Ovary (tissue), 9 donors: ENCODE results near the gene PRDM16. TPM values are rescaled to one million over a fixed set of nuclear protein-coding genes. Genes with fewer than 3 reads are reported as not detected.

ENCODE experiments used
- DNase-seq, 5 donors: peaks; one replicate each; pipeline ENCODE4 v3.0.0-alpha.2; 2019 to 2020
- H3K27ac ChIP-seq, 2 donors: fragments of 200-600 bp; one replicate each; pipeline versions ENCODE4 v1.5.1 to v1.8.0; 2019 to 2022
- H3K27me3 ChIP-seq: fragments of 200-600 bp; one replicate; pipeline ENCODE4 v1.8.0; 2022
- H3K36me3 ChIP-seq: fragments of 200-600 bp; sonication (generic); one replicate; pipeline ENCODE4 v1.5.1; 2019
- H3K4me1 ChIP-seq: one replicate; pipeline ENCODE4 v1.8.1; 2013; ENCODE audit warnings: mild to moderate bottlenecking, moderate library complexity; ENCODE audit not compliant: insufficient read depth
- H3K4me3 ChIP-seq: fragments of 200-600 bp; sonication (generic); one replicate; pipeline ENCODE4 v1.5.1; 2017
- H3K9me3 ChIP-seq, 2 donors: fragments of 200-600 bp in 1 of 2; sonication (generic) in 1 of 2; one replicate each; pipeline versions ENCODE4 v1.5.1 to v1.8.1; 2013 to 2019; ENCODE audit warnings: mild to moderate bottlenecking in 1 of 2, moderate library complexity in 1 of 2
- EP300 ChIP-seq: sonication (generic); formaldehyde crosslinking; IDR thresholded peaks from one replicate; pipeline ENCODE4 v1.6.1; 2017; ENCODE audit warnings: antibody characterized with exemption
- POLR2A ChIP-seq: fragments of 450-650 bp; IDR thresholded peaks from one replicate; pipeline ENCODE4 v1.6.1; 2017; ENCODE audit warnings: antibody characterized with exemption, mild to moderate bottlenecking, moderate library complexity
- WGBS, 3 donors: extraction: QIAGEN DNeasy Blood & Tissue Kit in 1 of 3; methylation state at CpG; one replicate each; pipeline versions ENCODE4 v1.1.5 to v1.1.7; 2013 to 2017; 5-methylcytosine and 5-hydroxymethylcytosine counted together
- intact Hi-C, 4 donors: fragments of 100-400 bp; cut with DNase I; formaldehyde crosslinking; loops; one replicate each; pipeline versions ENCODE4 v1.11.0 to v1.15.1; 2022 to 2023
- polyA plus RNA-seq, 2 donors: library from polyadenylated mRNA; stranded (reverse); fragments of 200-250 nt in 1 of 2; fragments of 350-450 nt in 1 of 2; fragmentation: Illumina TruSeq in 1 of 2; extraction: RNeasy Lipid Tissue Mini Kit (QIAGEN cat#74804) in 1 of 2; gene quantifications; one replicate each; pipeline ENCODE4 v1.2.3, GENCODE V29; 2013 to 2014
- total RNA-seq, 7 donors: library from RNA; depleted of rRNA in 2 of 7; stranded (reverse); fragments of >200 nt in 2 of 7; fragmentation: NEBNext Ultra II Directional in 3 of 7; extraction: Animal tissue kit (Norgen Biotek cat#: 25700) in 3 of 7; gene quantifications; one replicate each; pipeline versions ENCODE4 v1.1.0 to v1.2.4, GENCODE V29; 2016 to 2023
- TF ChIP-seq, protein P1 (sequence below), 3 donors: fragments of 450-650 bp in 2 of 3; fragments of 200-600 bp in 1 of 3; IDR thresholded peaks; one replicate each; pipeline versions ENCODE4 v1.5.1 to v1.8.0; 2016 to 2022; ENCODE audit warnings: antibody characterized with exemption in 3 of 3, mild to moderate bottlenecking in 1 of 3
- donor health status: DM: no; HTN: no; CAD: no; lungs with moderate emphysema.
- donor health status: DM: no; HTN: no; CAD: no.
- donor health status: Bipolar disorder and iron deficiency.
- donor health status: DM: yes; HTN: yes; CAD: no.
- donor health status: DM: no; HTN: no; CAD: no.
- donor health status: DM: yes; HTN: yes; CAD: no.

PRDM16 gene
- total and polyA plus RNA-seq, 9 donors = 1.1 to 17.3 (median 3.9) TPM

GRCh38 chr1:3436451-3436850, 367.4 kb downstream of the PRDM16 start:
- no peak for DNase-seq
- no peaks in the 10 kb centered on the region for H3K36me3 ChIP-seq
- H3K4me3 ChIP-seq = no peak overlapping the region
- H3K27ac ChIP-seq = no peak overlapping the region
- H3K4me1 ChIP-seq = no peaks in the 10 kb centered on the region
- TF ChIP-seq POLR2A = no peak
- H3K9me3 ChIP-seq = no peaks in the 10 kb centered on the region
- intact Hi-C loops = no loop called here
- H3K27me3 ChIP-seq = no peaks in the 10 kb centered on the region
- 87 to 93% (median 92%) methylated on average over 11 of the region's 11 CpGs for WGBS, 3 donors

DNA sequence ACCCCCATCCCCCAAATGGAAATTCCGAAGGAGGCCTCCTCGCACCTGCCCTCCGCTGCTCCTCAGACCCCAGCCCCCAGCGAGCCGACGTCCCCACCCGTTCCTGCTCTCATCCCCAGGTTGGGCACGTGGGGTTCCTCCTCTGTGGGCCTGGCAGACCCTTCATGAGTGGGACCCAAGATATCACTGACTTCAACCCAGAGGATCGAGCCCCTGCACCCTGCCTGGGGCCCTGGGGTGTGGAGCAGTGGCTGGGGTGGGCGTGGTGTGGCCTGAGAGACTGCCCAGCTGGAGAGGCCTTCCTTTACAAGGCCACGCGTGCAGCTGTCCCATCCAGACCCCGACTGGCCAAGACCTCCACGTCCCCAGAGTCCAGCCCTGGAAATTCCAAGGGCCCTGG, 367.9 kb downstream of the PRDM16 start:
- Histone ChIP-seq H3K27me3 (no peaks in the 10 kb centered on the region), H3K4me3 (no peak overlapping the region), H3K36me3 (no peaks in the 10 kb centered on the region), H3K4me1 (no peaks in the 10 kb centered on the region), H3K9me3 (no peaks in the 10 kb centered on the region), H3K27ac (no peak overlapping the region)
- no peak for DNase-seq
- intact Hi-C loops = no loop called here
- WGBS, 3 donors = 81 to 83% (median 82%) methylated on average over 14 of the region's 14 CpGs
- no peak for TF ChIP-seq POLR2A

DNA sequence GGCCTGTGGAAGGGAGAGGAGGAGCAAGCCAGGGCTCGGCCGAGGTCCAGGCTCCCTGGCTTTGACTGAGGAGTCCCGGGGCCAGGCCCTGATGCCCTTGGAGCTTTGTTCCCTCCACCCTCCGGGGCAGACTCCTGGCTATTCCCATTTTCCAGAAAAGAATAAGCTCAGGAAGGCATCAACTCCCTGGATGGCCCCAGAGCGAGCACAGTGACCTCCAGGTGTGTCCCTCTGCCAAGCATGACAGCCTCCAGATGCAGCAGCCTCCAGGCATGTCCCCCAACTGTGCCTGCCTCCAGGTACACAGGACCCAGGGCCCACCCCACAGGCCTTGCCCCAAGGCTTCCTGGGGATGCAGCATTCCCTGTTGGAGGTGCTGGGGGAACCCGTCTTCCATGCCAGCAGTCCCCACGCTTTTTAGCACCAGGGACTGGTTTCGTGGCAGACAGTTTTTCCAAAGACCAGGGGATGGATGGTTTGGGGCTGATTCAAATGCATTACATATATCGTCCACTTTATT, 369.7 kb downstream of the PRDM16 start:
- TF ChIP-seq POLR2A (no peak), EP300 (no peak)
- TF ChIP-seq, protein P1, sequence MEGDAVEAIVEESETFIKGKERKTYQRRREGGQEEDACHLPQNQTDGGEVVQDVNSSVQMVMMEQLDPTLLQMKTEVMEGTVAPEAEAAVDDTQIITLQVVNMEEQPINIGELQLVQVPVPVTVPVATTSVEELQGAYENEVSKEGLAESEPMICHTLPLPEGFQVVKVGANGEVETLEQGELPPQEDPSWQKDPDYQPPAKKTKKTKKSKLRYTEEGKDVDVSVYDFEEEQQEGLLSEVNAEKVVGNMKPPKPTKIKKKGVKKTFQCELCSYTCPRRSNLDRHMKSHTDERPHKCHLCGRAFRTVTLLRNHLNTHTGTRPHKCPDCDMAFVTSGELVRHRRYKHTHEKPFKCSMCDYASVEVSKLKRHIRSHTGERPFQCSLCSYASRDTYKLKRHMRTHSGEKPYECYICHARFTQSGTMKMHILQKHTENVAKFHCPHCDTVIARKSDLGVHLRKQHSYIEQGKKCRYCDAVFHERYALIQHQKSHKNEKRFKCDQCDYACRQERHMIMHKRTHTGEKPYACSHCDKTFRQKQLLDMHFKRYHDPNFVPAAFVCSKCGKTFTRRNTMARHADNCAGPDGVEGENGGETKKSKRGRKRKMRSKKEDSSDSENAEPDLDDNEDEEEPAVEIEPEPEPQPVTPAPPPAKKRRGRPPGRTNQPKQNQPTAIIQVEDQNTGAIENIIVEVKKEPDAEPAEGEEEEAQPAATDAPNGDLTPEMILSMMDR (IDR thresholded peaks at IDR 0.05) = no peak
- Histone ChIP-seq H3K4me3 (no peak overlapping the region), H3K4me1 (no peaks in the 10 kb centered on the region), H3K27me3 (no peaks in the 10 kb centered on the region), H3K27ac (no peak overlapping the region), H3K9me3 (no peaks in the 10 kb centered on the region), H3K36me3 (no peaks in the 10 kb centered on the region)
- DNase-seq = no peak
- WGBS, 3 donors = 80 to 92% (median 87%) methylated on average over 9 of the region's 9 CpGs
- intact Hi-C loops = no loop called here

DNA sequence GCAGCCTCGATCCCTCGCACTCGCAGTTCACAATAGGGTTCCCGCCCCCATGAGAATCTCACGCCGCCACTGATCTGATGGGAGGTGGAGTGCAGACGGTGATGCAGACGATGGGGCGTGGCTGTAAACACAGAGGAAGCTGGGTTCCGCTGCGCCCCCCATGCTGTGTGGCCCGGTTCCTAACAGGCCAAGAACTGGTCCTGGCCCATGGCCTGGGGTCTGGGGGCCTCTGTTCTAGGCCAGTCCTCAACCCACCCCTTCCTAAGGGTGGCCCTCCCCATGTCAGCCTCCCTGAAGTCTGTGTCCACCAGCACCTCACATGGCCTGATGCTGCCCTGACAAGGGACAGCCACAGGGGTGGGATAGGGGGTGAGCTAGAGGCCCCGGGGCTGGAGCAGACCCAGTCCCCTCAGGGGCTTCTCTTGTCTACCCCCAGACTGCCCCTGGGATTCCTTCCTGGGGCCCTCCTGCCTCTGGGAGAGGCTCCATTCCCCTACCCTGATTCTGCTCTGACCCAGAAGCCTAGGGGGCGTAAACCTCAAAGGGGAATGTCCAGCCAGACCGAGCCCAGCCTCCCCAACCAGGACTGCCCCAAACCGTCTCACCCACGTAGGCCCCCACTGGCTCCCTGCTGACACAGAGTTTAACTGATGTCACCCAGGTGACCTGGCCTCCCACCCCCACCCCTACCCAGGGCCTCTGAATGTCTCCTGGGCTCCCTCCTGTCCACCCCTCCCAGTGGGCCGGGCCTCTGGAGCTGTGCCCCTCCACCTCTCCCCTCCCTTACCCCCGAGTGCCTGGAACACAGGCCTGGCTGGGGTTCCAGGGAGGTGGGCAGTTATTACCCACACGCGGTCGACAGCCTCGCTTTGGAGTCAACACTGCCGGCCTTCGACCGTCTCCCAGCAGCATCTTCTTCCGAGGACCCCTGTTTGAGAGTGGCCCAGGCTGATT, 370.6 kb downstream of the PRDM16 start:
- 67 to 75% (median 74%) methylated on average over 27 of the region's 27 CpGs for WGBS, 3 donors
- no peaks in the 10 kb centered on the region for H3K36me3 ChIP-seq
- H3K27me3 ChIP-seq = no peaks in the 10 kb centered on the region
- no peak for DNase-seq
- no peaks in the 10 kb centered on the region for H3K9me3 ChIP-seq
- H3K4me3 ChIP-seq = no peak overlapping the region
- intact Hi-C loops = no loop called here
- H3K27ac ChIP-seq = no peak overlapping the region
- H3K4me1 ChIP-seq = no peaks in the 10 kb centered on the region
- TF ChIP-seq POLR2A (no peak), EP300 (no peak)
- TF ChIP-seq, protein P1 (IDR thresholded peaks at IDR 0.05) = no peak

DNA sequence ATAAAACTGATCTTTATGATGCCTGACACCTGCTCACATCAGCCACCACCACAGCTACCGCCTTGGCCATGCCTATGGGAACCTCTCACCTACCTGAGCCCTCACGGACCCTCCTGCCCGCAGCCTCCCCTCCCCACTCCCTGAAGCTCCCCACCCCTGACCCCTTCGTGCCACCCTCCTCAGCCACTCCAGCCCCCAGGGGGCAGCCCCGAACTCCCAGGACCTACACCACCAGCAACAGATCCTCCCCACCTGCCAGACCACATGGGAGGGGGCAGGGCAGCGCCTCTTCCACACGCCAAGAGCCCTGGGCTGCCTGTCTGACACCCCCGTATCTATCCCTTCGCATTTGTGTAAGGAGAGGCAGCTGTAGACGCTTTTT, 371.3 kb downstream of the PRDM16 start:
- Histone ChIP-seq H3K27me3 (no peaks in the 10 kb centered on the region), H3K4me3 (no peak overlapping the region), H3K9me3 (no peaks in the 10 kb centered on the region), H3K27ac (no peak overlapping the region), H3K36me3 (no peaks in the 10 kb centered on the region), H3K4me1 (no peaks in the 10 kb centered on the region)
- no peak for DNase-seq
- intact Hi-C loops = no loop called here
- TF ChIP-seq POLR2A = no peak
- TF ChIP-seq, protein P1 (IDR thresholded peaks at IDR 0.05) = no peak
- TF ChIP-seq EP300 = no peak
- 44 to 58% (median 52%) methylated on average over 10 of the region's 10 CpGs for WGBS, 3 donors
